ENCODE measurements around the gene HERC4.

GRCh38 chr10:67988606-67989005 is 86.5 kb downstream of the HERC4 start:
- TF ChIP-seq EZH2 (IDR thresholded peaks at IDR 0.05; ENCODE audit: borderline replicate concordance, low read length) (no peak), CTCF (IDR thresholded peaks at IDR 0.05; ENCODE audit: low read length) (no peak)
